Hepatocyte (in vitro differentiated cells): Measurements from ENCODE around the gene ASXL3.

Experiments
- EZH2 ChIP-seq: fragments of 200-600 bp; sonication (generic); IDR thresholded peaks from 2 replicates; pipeline ENCODE4 v1.6.1; 2016; ENCODE audit warnings: antibody characterized with exemption, mild to moderate bottlenecking, borderline replicate concordance
- TF ChIP-seq, protein P1 (sequence below): fragments of 200-600 bp; sonication (generic); IDR thresholded peaks from 2 replicates; pipeline ENCODE4 v1.5.1; 2016; ENCODE audit warnings: antibody characterized with exemption, mild to moderate bottlenecking; ENCODE audit not compliant: poor library complexity

DNA sequence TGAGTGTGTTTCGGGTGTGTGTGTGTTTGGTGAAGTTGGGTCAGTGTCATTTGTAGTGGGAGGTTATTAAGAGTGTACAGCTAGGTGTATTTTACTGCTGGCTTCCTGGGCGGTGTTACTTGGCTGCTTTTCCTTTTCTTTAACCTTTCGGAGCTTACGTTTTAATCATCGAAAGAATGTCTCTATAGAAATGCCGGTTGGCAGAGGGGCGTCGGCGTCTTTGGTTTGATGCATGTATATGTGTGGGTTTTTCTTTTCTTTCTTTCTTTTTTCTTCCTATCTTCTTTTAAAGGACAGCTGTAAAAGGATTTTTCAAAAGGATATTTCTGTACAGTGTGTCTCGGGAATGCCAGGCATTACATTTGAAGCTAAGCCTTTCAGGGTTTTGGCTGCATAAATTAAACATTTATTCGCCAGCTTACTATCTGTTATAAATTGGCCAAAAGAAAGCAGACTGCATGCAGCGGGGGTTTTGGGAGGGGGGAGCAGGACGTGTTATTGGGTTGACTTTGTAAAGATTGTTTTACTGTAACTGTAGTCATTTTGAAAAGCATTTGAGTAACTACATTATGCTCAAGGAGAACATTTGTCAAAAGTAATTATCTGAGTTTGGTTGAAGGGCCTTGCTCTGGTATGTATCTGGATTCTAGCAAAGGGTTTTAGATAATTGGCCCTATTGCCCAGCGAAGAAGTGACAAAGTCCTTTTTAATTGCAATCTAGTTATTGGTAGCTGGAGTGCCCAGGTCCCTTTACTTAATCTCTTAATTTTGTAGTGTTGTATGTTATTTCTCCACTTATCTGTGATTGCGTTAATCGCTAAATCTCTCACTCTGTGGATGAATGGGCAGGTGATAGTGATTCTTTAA, 1.6 kb downstream of the ASXL3 start:
- no peak for TF ChIP-seq EZH2
- TF ChIP-seq, protein P1, sequence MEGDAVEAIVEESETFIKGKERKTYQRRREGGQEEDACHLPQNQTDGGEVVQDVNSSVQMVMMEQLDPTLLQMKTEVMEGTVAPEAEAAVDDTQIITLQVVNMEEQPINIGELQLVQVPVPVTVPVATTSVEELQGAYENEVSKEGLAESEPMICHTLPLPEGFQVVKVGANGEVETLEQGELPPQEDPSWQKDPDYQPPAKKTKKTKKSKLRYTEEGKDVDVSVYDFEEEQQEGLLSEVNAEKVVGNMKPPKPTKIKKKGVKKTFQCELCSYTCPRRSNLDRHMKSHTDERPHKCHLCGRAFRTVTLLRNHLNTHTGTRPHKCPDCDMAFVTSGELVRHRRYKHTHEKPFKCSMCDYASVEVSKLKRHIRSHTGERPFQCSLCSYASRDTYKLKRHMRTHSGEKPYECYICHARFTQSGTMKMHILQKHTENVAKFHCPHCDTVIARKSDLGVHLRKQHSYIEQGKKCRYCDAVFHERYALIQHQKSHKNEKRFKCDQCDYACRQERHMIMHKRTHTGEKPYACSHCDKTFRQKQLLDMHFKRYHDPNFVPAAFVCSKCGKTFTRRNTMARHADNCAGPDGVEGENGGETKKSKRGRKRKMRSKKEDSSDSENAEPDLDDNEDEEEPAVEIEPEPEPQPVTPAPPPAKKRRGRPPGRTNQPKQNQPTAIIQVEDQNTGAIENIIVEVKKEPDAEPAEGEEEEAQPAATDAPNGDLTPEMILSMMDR, result no peak
